Measurements from ENCODE around the gene FUT8.

FUT8 gene

GRCh38 chr14:65658202-65658601 is 245.7 kb downstream of the FUT8 start:
- Histone ChIP-seq H3F3A (ENCODE audit: low read depth) (no peaks in the 10 kb centered on the region), H3K4me2 (ENCODE audit: low read depth, low read length, poor library complexity, severe bottlenecking) (no peak overlapping the region), H3K9ac (ENCODE audit: low read depth, low read length, poor library complexity, severe bottlenecking) (no peak overlapping the region)

GRCh38 chr14:65661865-65662264 is 249.3 kb downstream of the FUT8 start:
- no peak overlapping the region for H3K4me3 ChIP-seq (ENCODE audit: low read length, poor library complexity, severe bottlenecking)
- TF ChIP-seq CTCF (conservative IDR thresholded peaks at IDR 0.05; ENCODE audit: low read length) (no peak), EZH2phosphoT487 (IDR thresholded peaks at IDR 0.05; ENCODE audit: borderline replicate concordance) (no peak)
- H3F3A ChIP-seq (ENCODE audit: low read depth) = no peaks in the 10 kb centered on the region
- H3K4me1 ChIP-seq (ENCODE audit: insufficient read depth, low read length, poor library complexity, severe bottlenecking) = no peaks in the 10 kb centered on the region
- no peaks in the 10 kb centered on the region for H3K27me3 ChIP-seq (ENCODE audit: insufficient read depth, low read length, poor library complexity, severe bottlenecking)
- no peaks in the 10 kb centered on the region for H3K36me3 ChIP-seq (ENCODE audit: insufficient read depth, low read length)
- H3K9me2 ChIP-seq (replicated peaks; ENCODE audit: low read depth, low read length) = no peaks in the 10 kb centered on the region
- H3K9me3 ChIP-seq (ENCODE audit: insufficient read depth, low read depth, low read length) = no peaks in the 10 kb centered on the region
- H3K4me2 ChIP-seq (ENCODE audit: low read depth, low read length, poor library complexity, severe bottlenecking) = no peak overlapping the region
- H4K20me1 ChIP-seq (ENCODE audit: insufficient read depth, low read length, poor library complexity, severe bottlenecking) = no peaks in the 10 kb centered on the region
- H2AFZ ChIP-seq (ENCODE audit: low read length) = no peak overlapping the region
- no peaks in the 10 kb centered on the region for H3K79me2 ChIP-seq (ENCODE audit: insufficient read depth, low read length)
- no peak overlapping the region for H3K9ac ChIP-seq (ENCODE audit: low read depth, low read length, poor library complexity, severe bottlenecking)

More at GRCh38 chr14:65658202-65658601, 245.7 kb downstream of the FUT8 start:
- Histone ChIP-seq H4K20me1 (ENCODE audit: insufficient read depth, low read length, poor library complexity, severe bottlenecking) (no peaks in the 10 kb centered on the region), H3K9me3 (ENCODE audit: insufficient read depth, low read depth, low read length) (0 out of 2 replicates have a peak, but pooled peaks cover 5% of the 10 kb centered on the region), H3K9me2 (replicated peaks; ENCODE audit: low read depth, low read length) (no peaks in the 10 kb centered on the region), H2AFZ (ENCODE audit: low read length) (no peak overlapping the region), H3K79me2 (ENCODE audit: insufficient read depth, low read length) (no peaks in the 10 kb centered on the region), H3K4me3 (ENCODE audit: low read length, poor library complexity, severe bottlenecking) (no peak overlapping the region), H3K4me1 (ENCODE audit: insufficient read depth, low read length, poor library complexity, severe bottlenecking) (no peaks in the 10 kb centered on the region), H3K27me3 (ENCODE audit: insufficient read depth, low read length, poor library complexity, severe bottlenecking) (no peaks in the 10 kb centered on the region), H3K36me3 (ENCODE audit: insufficient read depth, low read length) (no peaks in the 10 kb centered on the region)
- TF ChIP-seq EZH2phosphoT487 (IDR thresholded peaks at IDR 0.05; ENCODE audit: borderline replicate concordance) (no peak), CTCF (conservative IDR thresholded peaks at IDR 0.05; ENCODE audit: low read length) (no peak)

- Histone ChIP-seq H2AFZ (ENCODE audit: low read length) (no peak overlapping the region), H3K9me2 (replicated peaks; ENCODE audit: low read depth, low read length) (no peaks in the 10 kb centered on the region), H3K9ac (ENCODE audit: low read depth, low read length, poor library complexity, severe bottlenecking) (no peak overlapping the region), H3K36me3 (ENCODE audit: insufficient read depth, low read length) (peaks cover 3% of the 10 kb centered on the region; the same call in 1 of the 2 replicates), H3K9me3 (ENCODE audit: insufficient read depth, low read depth, low read length) (no peaks in the 10 kb centered on the region), H3K4me2 (ENCODE audit: low read depth, low read length, poor library complexity, severe bottlenecking) (no peak overlapping the region), H3K4me1 (ENCODE audit: insufficient read depth, low read length, poor library complexity, severe bottlenecking) (no peaks in the 10 kb centered on the region), H3F3A (ENCODE audit: low read depth) (no peaks in the 10 kb centered on the region), H3K27me3 (ENCODE audit: insufficient read depth, low read length, poor library complexity, severe bottlenecking) (no peaks in the 10 kb centered on the region), H3K4me3 (ENCODE audit: low read length, poor library complexity, severe bottlenecking) (no peak overlapping the region), H3K79me2 (ENCODE audit: insufficient read depth, low read length) (no peaks in the 10 kb centered on the region), H4K20me1 (ENCODE audit: insufficient read depth, low read length, poor library complexity, severe bottlenecking) (no peaks in the 10 kb centered on the region)
- TF ChIP-seq CTCF (conservative IDR thresholded peaks at IDR 0.05; ENCODE audit: low read length) (no peak), EZH2phosphoT487 (IDR thresholded peaks at IDR 0.05; ENCODE audit: borderline replicate concordance) (no peak)
Measured at GRCh38 chr14:65664436-65664835, 251.9 kb downstream of the FUT8 start.

Measured in Loucy (cell line).